Natural killer cell treated with Interleukin-12 subunit alpha and Interleukin-12 subunit beta and Interleukin-15 and Interleukin-18, amount 100 ng/mL, for 72 hours (primary cell): ENCODE measurements around the gene SEMA4B. TPM values are rescaled to one million over a fixed set of nuclear protein-coding genes. Genes with fewer than 3 reads are reported as not detected.
"Not testable (repeated sequence)": the region's sequence is repeated elsewhere in the genome, so short reads cannot be mapped to it uniquely, and the experiment has no call there.

Experiments used
- ATAC-seq, 2 donors: fragments of 150-1000 bp; cut with Tn5 transposase in 1 of 2; sonication (Bioruptor Pico), chemical (Tn5 transposase) in 1 of 2; 2 replicates each; pipeline ENCODE4 v1.10.0; 2021
- DNase-seq: peaks from one replicate; pipeline ENCODE4 v3.0.0; 2022; ENCODE audit warnings: low spot score
- H3K27ac Mint-ChIP-seq, 2 donors: 1 replicate in 1 of 2; 2 replicates in 1 of 2; pipeline ENCODE4 v1.8.0; 2022; ENCODE audit warnings: mixed read lengths in 2 of 2, mild to moderate bottlenecking in 1 of 2, moderate library complexity in 1 of 2
- H3K27me3 Mint-ChIP-seq, 2 donors: 1 replicate in 1 of 2; 2 replicates in 1 of 2; pipeline ENCODE4 v1.8.0; 2022; ENCODE audit warnings: mixed read lengths in 2 of 2
- H3K36me3 Mint-ChIP-seq: one replicate; pipeline ENCODE4 v1.8.0; 2022; ENCODE audit warnings: mixed read lengths
- H3K4me1 Mint-ChIP-seq, 2 donors: 1 replicate in 1 of 2; 2 replicates in 1 of 2; pipeline ENCODE4 v1.8.0; 2022; ENCODE audit warnings: low read depth in 2 of 2, mixed read lengths in 2 of 2, mild to moderate bottlenecking in 1 of 2
- H3K4me3 Mint-ChIP-seq: one replicate; pipeline ENCODE4 v1.8.0; 2022; ENCODE audit warnings: mixed read lengths
- H3K9me3 Mint-ChIP-seq: 2 replicates; pipeline ENCODE4 v1.8.0; 2022; ENCODE audit warnings: mixed read lengths
- total RNA-seq, 2 donors: library from RNA; stranded (reverse); gene quantifications; one replicate each; pipeline ENCODE4 v1.2.3, GENCODE V29; 2022

SEMA4B gene
- total RNA-seq, 2 donors from 2014 or later = 9.2 to 9.7 TPM

GRCh38 chr15:90260731-90261130 is 59.6 kb downstream of the SEMA4B start:
- not testable (repeated sequence) for H3K27me3 Mint-ChIP-seq, H3K36me3 Mint-ChIP-seq, ATAC-seq, H3K27ac Mint-ChIP-seq, H3K4me3 Mint-ChIP-seq, DNase-seq, H3K9me3 Mint-ChIP-seq
- peaks cover 10 to 18% of the 10 kb centered on the region in 2 donors for H3K4me1 Mint-ChIP-seq

DNA sequence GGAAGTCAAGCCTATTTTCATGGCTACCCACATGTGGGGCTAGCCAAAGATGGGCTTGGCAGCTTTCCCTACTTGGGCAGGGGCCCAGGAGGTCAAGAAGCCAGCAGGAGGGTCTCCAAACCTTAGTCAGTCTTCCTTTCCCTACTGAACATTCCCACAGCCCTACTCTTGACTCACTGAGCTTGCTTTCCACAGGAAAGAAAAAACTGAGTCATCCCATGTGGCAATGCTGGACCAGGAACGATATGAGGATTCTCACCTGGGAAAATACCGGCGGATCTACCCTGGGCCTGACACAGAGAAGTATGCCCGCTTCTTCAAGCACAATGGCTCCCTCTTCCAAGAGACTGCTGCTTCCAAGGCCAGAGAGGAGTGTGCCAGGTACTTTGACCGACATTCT is 60.7 kb downstream of the SEMA4B start:
- Mint-ChIP-seq H3K4me1 (peaks cover 14 to 28% of the 10 kb centered on the region in 2 donors), H3K36me3 (no peaks in the 10 kb centered on the region), H3K4me3 (no peak overlapping the region), H3K9me3 (no peaks in the 10 kb centered on the region), H3K27ac (no peak overlapping the region), H3K27me3 (no peaks in the 10 kb centered on the region)
- no peak for ATAC-seq
- no peak for DNase-seq

GRCh38 chr15:90262426-90262825 is 61.3 kb downstream of the SEMA4B start:
- H3K36me3 Mint-ChIP-seq = no peaks in the 10 kb centered on the region
- no peak overlapping the region for H3K27ac Mint-ChIP-seq
- peaks cover 15 to 28% of the 10 kb centered on the region in 2 donors for H3K4me1 Mint-ChIP-seq
- no peaks in the 10 kb centered on the region for H3K9me3 Mint-ChIP-seq
- ATAC-seq (no peak), DNase-seq (no peak)
- H3K4me3 Mint-ChIP-seq = no peak overlapping the region
- no peaks in the 10 kb centered on the region for H3K27me3 Mint-ChIP-seq

- H3K9me3 Mint-ChIP-seq = no peaks in the 10 kb centered on the region
- DNase-seq (no peak), ATAC-seq (no peak)
- H3K4me1 Mint-ChIP-seq = peaks cover 28 to 38% of the 10 kb centered on the region in 2 donors
- H3K27ac Mint-ChIP-seq = peak overlapping the region; percentile 90 to 96
- peaks cover 13% of the 10 kb centered on the region for H3K36me3 Mint-ChIP-seq
- peak overlapping the region; percentile 98 for H3K4me3 Mint-ChIP-seq
- no peaks in the 10 kb centered on the region for H3K27me3 Mint-ChIP-seq
These were observed 63.5 kb downstream of the SEMA4B start for GRCh38 chr15:90264671-90265070.

- Mint-ChIP-seq H3K4me3 (peak within 1 kb of the TSS; percentile 98), H3K4me1 (peaks cover 35 to 43% of the 10 kb centered on the region in 2 donors)
- ATAC-seq = peak; percentile 95 to 96
These were observed 64.3 kb downstream of the SEMA4B start, which contains the start of gene NGRN for GRCh38 chr15:90265271-90266060. TSS of gene NGRN (plus strand) at chr15:90265672. CDS start at chr15:90265713, 41 bp downstream.

DNA sequence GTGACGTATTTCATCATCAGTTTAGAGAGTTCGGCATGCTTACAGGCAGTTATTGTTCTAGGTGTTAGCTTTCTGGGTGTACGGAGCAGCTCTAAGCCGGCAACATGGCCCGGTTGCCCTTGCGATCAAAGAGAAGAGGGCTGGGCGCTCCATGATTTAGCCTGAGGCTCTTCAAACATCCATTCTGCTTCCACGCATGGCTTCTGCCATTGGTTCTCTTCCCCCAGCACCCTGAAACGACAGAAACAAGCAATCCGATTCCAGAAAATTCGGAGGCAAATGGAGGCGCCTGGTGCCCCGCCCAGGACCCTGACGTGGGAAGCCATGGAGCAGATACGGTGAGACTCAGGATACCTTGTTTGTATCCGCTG is 64.9 kb downstream of the SEMA4B start:
- Mint-ChIP-seq H3K9me3 (no peaks in the 10 kb centered on the region), H3K27ac (peak overlapping the region; percentile 90 to 96), H3K27me3 (no peaks in the 10 kb centered on the region), H3K36me3 (peaks cover 23% of the 10 kb centered on the region), H3K4me1 (peaks cover 37 to 45% of the 10 kb centered on the region in 2 donors), H3K4me3 (peak overlapping the region; percentile 98)
- DNase-seq (no peak), ATAC-seq (peak; percentile 34 to 37)

More at GRCh38 chr15:90265271-90266060, 64.3 kb downstream of the SEMA4B start, which contains the start of gene NGRN:
- Mint-ChIP-seq H3K9me3 (no peaks in the 10 kb centered on the region), H3K36me3 (peaks cover 21% of the 10 kb centered on the region), H3K27ac (peak within 1 kb of the TSS; percentile 90 to 96), H3K27me3 (no peaks in the 10 kb centered on the region)
- peak; percentile 96 for DNase-seq

- ATAC-seq = no peak
- H3K27ac Mint-ChIP-seq = peak overlapping the region; percentile 90 to 96
- H3K4me1 Mint-ChIP-seq = peaks cover 41 to 49% of the 10 kb centered on the region in 2 donors
- H3K9me3 Mint-ChIP-seq = no peaks in the 10 kb centered on the region
- H3K4me3 Mint-ChIP-seq = peak overlapping the region; percentile 98
- no peaks in the 10 kb centered on the region for H3K27me3 Mint-ChIP-seq
- peaks cover 26% of the 10 kb centered on the region for H3K36me3 Mint-ChIP-seq
- DNase-seq = no peak
These were observed 65.4 kb downstream of the SEMA4B start for GRCh38 chr15:90266485-90266884.

- Mint-ChIP-seq H3K4me3 (peak overlapping the region; percentile 98), H3K36me3 (peaks cover 31% of the 10 kb centered on the region)
These were observed 67.3 kb downstream of the SEMA4B start for GRCh38 chr15:90268415-90268814.

GRCh38 chr15:90270502-90271150 is 69.5 kb downstream of the SEMA4B start:
- H3K27me3 Mint-ChIP-seq = no peaks in the 10 kb centered on the region
- H3K9me3 Mint-ChIP-seq = no peaks in the 10 kb centered on the region
- H3K27ac Mint-ChIP-seq = peak overlapping the region; percentile 7 to 76
- H3K4me1 Mint-ChIP-seq = peaks cover 43 to 47% of the 10 kb centered on the region in 2 donors
- peaks cover 36% of the 10 kb centered on the region for H3K36me3 Mint-ChIP-seq
- no peak for DNase-seq
- peak overlapping the region; percentile 61 for H3K4me3 Mint-ChIP-seq
- no peak for ATAC-seq

More at GRCh38 chr15:90268415-90268814, 67.3 kb downstream of the SEMA4B start:
- no peaks in the 10 kb centered on the region for H3K9me3 Mint-ChIP-seq
- DNase-seq (no peak), ATAC-seq (no peak)
- no peaks in the 10 kb centered on the region for H3K27me3 Mint-ChIP-seq
- peaks cover 45 to 58% of the 10 kb centered on the region in 2 donors for H3K4me1 Mint-ChIP-seq
- H3K27ac Mint-ChIP-seq = peak overlapping the region; percentile 8 to 96

- ATAC-seq (no peak), DNase-seq (no peak)
- Mint-ChIP-seq H3K4me1 (peaks cover 39 to 42% of the 10 kb centered on the region in 2 donors), H3K4me3 (no peak overlapping the region), H3K27me3 (no peaks in the 10 kb centered on the region), H3K36me3 (peaks cover 37% of the 10 kb centered on the region), H3K27ac (peak overlapping the region; percentile 23 to 76), H3K9me3 (no peaks in the 10 kb centered on the region)
These were observed 70.5 kb downstream of the SEMA4B start for GRCh38 chr15:90271459-90272166.

DNA sequence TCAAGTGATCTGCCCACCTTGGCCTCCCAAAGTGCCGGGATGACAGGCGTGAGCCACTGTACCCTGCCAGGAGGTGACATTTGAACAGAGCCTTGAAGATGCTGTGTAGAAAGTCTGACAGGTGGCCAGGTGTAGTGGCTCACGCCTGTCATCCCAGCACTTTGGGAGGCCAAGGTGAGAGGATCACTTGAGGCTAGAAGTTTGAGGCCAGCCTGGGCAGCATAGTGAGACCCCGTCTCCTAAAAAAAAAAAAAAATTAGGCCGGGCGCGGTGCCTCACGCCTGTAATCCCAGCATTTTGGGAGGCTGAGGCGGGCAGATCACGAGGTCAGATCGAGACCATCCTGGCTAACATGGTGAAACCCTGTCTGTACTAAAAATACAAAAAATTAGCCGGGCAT is 77.3 kb downstream of the SEMA4B start:
- ATAC-seq, H3K27ac Mint-ChIP-seq, H3K27me3 Mint-ChIP-seq, H3K4me3 Mint-ChIP-seq, H3K36me3 Mint-ChIP-seq, DNase-seq, H3K9me3 Mint-ChIP-seq: not testable (repeated sequence)
- H3K4me1 Mint-ChIP-seq = peaks cover 0 to 11% of the 10 kb centered on the region in 2 donors
